ENCODE data around the gene CCDC24. TPM values are rescaled to one million over a fixed set of nuclear protein-coding genes. Genes with fewer than 3 reads are reported as not detected.

CCDC24 gene
- total and polyA plus RNA-seq, 2 of the 13 experiments (the other 11 are each of a cell fraction or from before 2014, with no cell fraction given), result 1.4 to 2.9 TPM

- no CpG with 5 or more reads among the region's 45 CpGs for WGBS (ENCODE audit: low lambda C conversion rate)
- no peaks in the 10 kb centered on the region for H3K9me3 ChIP-seq (ENCODE audit: low read length)
- intact Hi-C loops (cut with micrococcal nuclease; ENCODE audit: unreplicated experiment) (no loop called here), in situ Hi-C loops (cut with HindIII; ENCODE audit: extremely low pct_ligation_motif_present, low pct_unique_long_range_greater_than_20kb) (no loop called here)
- FAIRE-seq (no peak), DNase-seq (ENCODE audit: low spot score) (no peak), ATAC-seq (no peak)
- no peaks in the 10 kb centered on the region for H3K27me3 ChIP-seq (ENCODE audit: control insufficient read depth in 1 of 2, insufficient read depth in 2 of 2, low read length in 2 of 2)
- POLR2A ChIA-PET, result interaction anchor here (1.3 to 1.8 kb wide), 2 partner anchors 9 to 52 kb away, joined by 8 to 9 read pairs; partner anchors contain the start of genes DPH2 and SLC6A9
- peaks cover 4% of the 10 kb centered on the region; the same call in 1 of the 2 replicates for H4K20me1 ChIP-seq (ENCODE audit: insufficient read depth, low read length)
- peaks cover 71% of the 10 kb centered on the region for H3K4me1 ChIP-seq (ENCODE audit: insufficient read depth, low read length)
- H3K27ac ChIP-seq (ENCODE audit: extremely low read length, insufficient read depth, low read length), result peak overlapping the region; percentile 83
- H2AFZ ChIP-seq (ENCODE audit: low read length), result no peak overlapping the region
- H3K4me3 ChIP-seq (replicated peaks in 1 of 3; ENCODE audit: insufficient read depth in 1 of 3, low read depth in 2 of 3, low read length in 3 of 3), result peak overlapping the region; percentile 62 to 87 (median 84); a peak in 5 of 6 replicates
- CTCF ChIA-PET (ENCODE audit: low intra/inter-chr PET ratio, low total read pairs), result no interaction called here
- peaks cover 12 to 34% of the 10 kb centered on the region in 2 experiments for H3K36me3 ChIP-seq (replicated peaks in 1 of 2; ENCODE audit: control insufficient read depth in 1 of 2, insufficient read depth in 2 of 2, low read length in 2 of 2)
- H3K4me2 ChIP-seq (ENCODE audit: low read depth, low read length), result peak overlapping the region; percentile 91; the same call in 1 of the 2 replicates
- H3K9ac ChIP-seq (ENCODE audit: insufficient read depth, low read depth, low read length), result peak overlapping the region; percentile 76
- BruUV-seq (replicated peaks), result no TSS peak
- peaks cover 55% of the 10 kb centered on the region for H3K79me2 ChIP-seq (ENCODE audit: insufficient read depth, low read length)
- TF ChIP-seq PRDM15 (CRISPR knock-in tag; IDR thresholded peaks at IDR 0.05) (0 out of 2 replicates have a peak, but pooled peaks have one; percentile 7), RARG (CRISPR knock-in tag; IDR thresholded peaks at IDR 0.05; ENCODE audit: low read depth) (no peak), ZFYVE20 (CRISPR knock-in tag; IDR thresholded peaks at IDR 0.05; ENCODE audit: borderline replicate concordance, low read depth) (no peak), NRL (CRISPR knock-in tag; IDR thresholded peaks at IDR 0.05; ENCODE audit: borderline replicate concordance) (no peak), PPARG (CRISPR knock-in tag; conservative IDR thresholded peaks at IDR 0.05) (no peak), ZNF367 (CRISPR knock-in tag; IDR thresholded peaks at IDR 0.05; ENCODE audit: borderline replicate concordance) (no peak), ZFP36 (IDR thresholded peaks at IDR 0.05; ENCODE audit: borderline replicate concordance, low read depth, low read length, partially characterized antibody) (no peak), ZNF382 (CRISPR knock-in tag; IDR thresholded peaks at IDR 0.05; ENCODE audit: borderline replicate concordance) (no peak), ZBTB42 (CRISPR knock-in tag; IDR thresholded peaks at IDR 0.05) (no peak), ZNF841 (CRISPR knock-in tag; IDR thresholded peaks at IDR 0.05; ENCODE audit: borderline replicate concordance) (0 out of 2 replicates have a peak, but pooled peaks have one; percentile 34), ZNF589 (CRISPR knock-in tag; conservative IDR thresholded peaks at IDR 0.05) (no peak), ZFP62 (CRISPR knock-in tag; IDR thresholded peaks at IDR 0.05) (no peak), PHF8 (CRISPR knock-in tag; IDR thresholded peaks at IDR 0.05) (peak; percentile 13; the same call in 1 of the 2 replicates), SP4 (CRISPR knock-in tag; IDR thresholded peaks at IDR 0.05) (no peak), ZNF136 (CRISPR knock-in tag; IDR thresholded peaks at IDR 0.05; ENCODE audit: low read depth) (no peak)
- TF ChIP-seq, protein P1, sequence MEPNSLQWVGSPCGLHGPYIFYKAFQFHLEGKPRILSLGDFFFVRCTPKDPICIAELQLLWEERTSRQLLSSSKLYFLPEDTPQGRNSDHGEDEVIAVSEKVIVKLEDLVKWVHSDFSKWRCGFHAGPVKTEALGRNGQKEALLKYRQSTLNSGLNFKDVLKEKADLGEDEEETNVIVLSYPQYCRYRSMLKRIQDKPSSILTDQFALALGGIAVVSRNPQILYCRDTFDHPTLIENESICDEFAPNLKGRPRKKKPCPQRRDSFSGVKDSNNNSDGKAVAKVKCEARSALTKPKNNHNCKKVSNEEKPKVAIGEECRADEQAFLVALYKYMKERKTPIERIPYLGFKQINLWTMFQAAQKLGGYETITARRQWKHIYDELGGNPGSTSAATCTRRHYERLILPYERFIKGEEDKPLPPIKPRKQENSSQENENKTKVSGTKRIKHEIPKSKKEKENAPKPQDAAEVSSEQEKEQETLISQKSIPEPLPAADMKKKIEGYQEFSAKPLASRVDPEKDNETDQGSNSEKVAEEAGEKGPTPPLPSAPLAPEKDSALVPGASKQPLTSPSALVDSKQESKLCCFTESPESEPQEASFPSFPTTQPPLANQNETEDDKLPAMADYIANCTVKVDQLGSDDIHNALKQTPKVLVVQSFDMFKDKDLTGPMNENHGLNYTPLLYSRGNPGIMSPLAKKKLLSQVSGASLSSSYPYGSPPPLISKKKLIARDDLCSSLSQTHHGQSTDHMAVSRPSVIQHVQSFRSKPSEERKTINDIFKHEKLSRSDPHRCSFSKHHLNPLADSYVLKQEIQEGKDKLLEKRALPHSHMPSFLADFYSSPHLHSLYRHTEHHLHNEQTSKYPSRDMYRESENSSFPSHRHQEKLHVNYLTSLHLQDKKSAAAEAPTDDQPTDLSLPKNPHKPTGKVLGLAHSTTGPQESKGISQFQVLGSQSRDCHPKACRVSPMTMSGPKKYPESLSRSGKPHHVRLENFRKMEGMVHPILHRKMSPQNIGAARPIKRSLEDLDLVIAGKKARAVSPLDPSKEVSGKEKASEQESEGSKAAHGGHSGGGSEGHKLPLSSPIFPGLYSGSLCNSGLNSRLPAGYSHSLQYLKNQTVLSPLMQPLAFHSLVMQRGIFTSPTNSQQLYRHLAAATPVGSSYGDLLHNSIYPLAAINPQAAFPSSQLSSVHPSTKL (CRISPR knock-in tag; IDR thresholded peaks at IDR 0.05), result no peak
- TF ChIP-seq, protein P2, sequence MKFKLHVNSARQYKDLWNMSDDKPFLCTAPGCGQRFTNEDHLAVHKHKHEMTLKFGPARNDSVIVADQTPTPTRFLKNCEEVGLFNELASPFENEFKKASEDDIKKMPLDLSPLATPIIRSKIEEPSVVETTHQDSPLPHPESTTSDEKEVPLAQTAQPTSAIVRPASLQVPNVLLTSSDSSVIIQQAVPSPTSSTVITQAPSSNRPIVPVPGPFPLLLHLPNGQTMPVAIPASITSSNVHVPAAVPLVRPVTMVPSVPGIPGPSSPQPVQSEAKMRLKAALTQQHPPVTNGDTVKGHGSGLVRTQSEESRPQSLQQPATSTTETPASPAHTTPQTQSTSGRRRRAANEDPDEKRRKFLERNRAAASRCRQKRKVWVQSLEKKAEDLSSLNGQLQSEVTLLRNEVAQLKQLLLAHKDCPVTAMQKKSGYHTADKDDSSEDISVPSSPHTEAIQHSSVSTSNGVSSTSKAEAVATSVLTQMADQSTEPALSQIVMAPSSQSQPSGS (CRISPR knock-in tag; IDR thresholded peaks at IDR 0.05), result no peak
Observed at GRCh38 chr1:43979261-43979527, 12.2 kb upstream of the CCDC24 start.

All from HepG2 (cell line).